Measurements from ENCODE around the gene PROKR1. TPM values are rescaled to one million over a fixed set of nuclear protein-coding genes. Genes with fewer than 3 reads are reported as not detected.

PROKR1 gene
- polyA plus RNA-seq, 2 of the 4 experiments (the other 2 are of a cell fraction) = not detected

DNA sequence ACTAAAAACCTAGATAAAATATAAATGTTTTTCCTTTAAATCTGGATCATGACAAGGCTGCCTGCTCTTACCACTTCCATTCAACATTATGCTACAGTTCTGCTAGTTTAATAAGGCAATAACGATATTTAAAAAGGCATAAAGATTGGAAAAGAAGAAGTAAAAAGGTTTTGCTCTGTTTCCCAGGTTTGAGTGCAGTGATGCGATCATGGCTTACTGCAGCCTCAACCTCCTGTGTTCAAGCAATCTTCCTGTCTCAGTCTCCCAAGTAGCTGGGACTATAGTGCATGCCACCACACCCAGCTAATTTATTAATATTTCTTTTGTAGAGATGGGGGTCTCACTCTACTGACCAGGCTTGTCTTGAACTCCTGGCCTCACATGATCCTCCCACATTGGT is 40.8 kb downstream of the PROKR1 start:
- 59% methylated on average over 2 of the region's 2 CpGs for WGBS (ENCODE audit: missing lambda C conversion rate)
- DNase-seq (ENCODE audit: low read depth in 1 of 2, low spot score in 1 of 2) = no peak
- TF ChIP-seq RCOR1 (IDR thresholded peaks at IDR 0.05; ENCODE audit: low read depth, low read length) (no peak), BHLHE40 (IDR thresholded peaks at IDR 0.05; ENCODE audit: low read depth, low read length) (no peak), EHF (CRISPR knock-in tag; IDR thresholded peaks at IDR 0.05) (no peak), RAD21 (conservative IDR thresholded peaks at IDR 0.05 in 1 of 2, IDR thresholded peaks at IDR 0.05 in 1 of 2) (no peak), NPAS2 (CRISPR knock-in tag; IDR thresholded peaks at IDR 0.05; ENCODE audit: borderline replicate concordance) (no peak), GATA3 (IDR thresholded peaks at IDR 0.05; ENCODE audit: borderline replicate concordance) (no peak), MAZ (IDR thresholded peaks at IDR 0.05; ENCODE audit: borderline replicate concordance, low read depth, low read length) (no peak), NR3C1 (IDR thresholded peaks at IDR 0.05) (no peak), CHD4 (IDR thresholded peaks at IDR 0.05; ENCODE audit: borderline replicate concordance) (no peak), CEBPB (IDR thresholded peaks at IDR 0.05) (no peak), NFE2L2 (conservative IDR thresholded peaks at IDR 0.05; ENCODE audit: low read length) (no peak), SMC3 (IDR thresholded peaks at IDR 0.05) (no peak), TP53 (CRISPR knock-in tag; IDR thresholded peaks at IDR 0.05) (no peak), RARB (CRISPR knock-in tag; IDR thresholded peaks at IDR 0.05) (no peak)
- TF ChIP-seq, protein P1, sequence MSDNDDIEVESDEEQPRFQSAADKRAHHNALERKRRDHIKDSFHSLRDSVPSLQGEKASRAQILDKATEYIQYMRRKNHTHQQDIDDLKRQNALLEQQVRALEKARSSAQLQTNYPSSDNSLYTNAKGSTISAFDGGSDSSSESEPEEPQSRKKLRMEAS (IDR thresholded peaks at IDR 0.05) = no peak
- TF ChIP-seq, protein P2, sequence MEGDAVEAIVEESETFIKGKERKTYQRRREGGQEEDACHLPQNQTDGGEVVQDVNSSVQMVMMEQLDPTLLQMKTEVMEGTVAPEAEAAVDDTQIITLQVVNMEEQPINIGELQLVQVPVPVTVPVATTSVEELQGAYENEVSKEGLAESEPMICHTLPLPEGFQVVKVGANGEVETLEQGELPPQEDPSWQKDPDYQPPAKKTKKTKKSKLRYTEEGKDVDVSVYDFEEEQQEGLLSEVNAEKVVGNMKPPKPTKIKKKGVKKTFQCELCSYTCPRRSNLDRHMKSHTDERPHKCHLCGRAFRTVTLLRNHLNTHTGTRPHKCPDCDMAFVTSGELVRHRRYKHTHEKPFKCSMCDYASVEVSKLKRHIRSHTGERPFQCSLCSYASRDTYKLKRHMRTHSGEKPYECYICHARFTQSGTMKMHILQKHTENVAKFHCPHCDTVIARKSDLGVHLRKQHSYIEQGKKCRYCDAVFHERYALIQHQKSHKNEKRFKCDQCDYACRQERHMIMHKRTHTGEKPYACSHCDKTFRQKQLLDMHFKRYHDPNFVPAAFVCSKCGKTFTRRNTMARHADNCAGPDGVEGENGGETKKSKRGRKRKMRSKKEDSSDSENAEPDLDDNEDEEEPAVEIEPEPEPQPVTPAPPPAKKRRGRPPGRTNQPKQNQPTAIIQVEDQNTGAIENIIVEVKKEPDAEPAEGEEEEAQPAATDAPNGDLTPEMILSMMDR (IDR thresholded peaks at IDR 0.05) = no peak
- TF ChIP-seq, protein P3, sequence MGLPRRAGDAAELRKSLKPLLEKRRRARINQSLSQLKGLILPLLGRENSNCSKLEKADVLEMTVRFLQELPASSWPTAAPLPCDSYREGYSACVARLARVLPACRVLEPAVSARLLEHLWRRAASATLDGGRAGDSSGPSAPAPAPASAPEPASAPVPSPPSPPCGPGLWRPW (IDR thresholded peaks at IDR 0.05) = no peak
- TF ChIP-seq, protein P4, sequence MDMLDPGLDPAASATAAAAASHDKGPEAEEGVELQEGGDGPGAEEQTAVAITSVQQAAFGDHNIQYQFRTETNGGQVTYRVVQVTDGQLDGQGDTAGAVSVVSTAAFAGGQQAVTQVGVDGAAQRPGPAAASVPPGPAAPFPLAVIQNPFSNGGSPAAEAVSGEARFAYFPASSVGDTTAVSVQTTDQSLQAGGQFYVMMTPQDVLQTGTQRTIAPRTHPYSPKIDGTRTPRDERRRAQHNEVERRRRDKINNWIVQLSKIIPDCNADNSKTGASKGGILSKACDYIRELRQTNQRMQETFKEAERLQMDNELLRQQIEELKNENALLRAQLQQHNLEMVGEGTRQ (IDR thresholded peaks at IDR 0.05) = no peak
- TF ChIP-seq, protein P5, sequence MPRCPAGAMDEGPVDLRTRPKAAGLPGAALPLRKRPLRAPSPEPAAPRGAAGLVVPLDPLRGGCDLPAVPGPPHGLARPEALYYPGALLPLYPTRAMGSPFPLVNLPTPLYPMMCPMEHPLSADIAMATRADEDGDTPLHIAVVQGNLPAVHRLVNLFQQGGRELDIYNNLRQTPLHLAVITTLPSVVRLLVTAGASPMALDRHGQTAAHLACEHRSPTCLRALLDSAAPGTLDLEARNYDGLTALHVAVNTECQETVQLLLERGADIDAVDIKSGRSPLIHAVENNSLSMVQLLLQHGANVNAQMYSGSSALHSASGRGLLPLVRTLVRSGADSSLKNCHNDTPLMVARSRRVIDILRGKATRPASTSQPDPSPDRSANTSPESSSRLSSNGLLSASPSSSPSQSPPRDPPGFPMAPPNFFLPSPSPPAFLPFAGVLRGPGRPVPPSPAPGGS (IDR thresholded peaks at IDR 0.05) = no peak
- H3K4me3 ChIP-seq = no peak overlapping the region
- no peaks in the 10 kb centered on the region for H3K4me1 ChIP-seq
- no peaks in the 10 kb centered on the region for H3K9me3 ChIP-seq
- H3K27ac ChIP-seq = no peak overlapping the region
- ATAC-seq = no peak
- POLR2A ChIA-PET = no interaction called here
- peak; percentile 18 for FAIRE-seq
- CTCF ChIA-PET = no interaction called here
- H3K4me2 ChIP-seq = no peak overlapping the region

DNA sequence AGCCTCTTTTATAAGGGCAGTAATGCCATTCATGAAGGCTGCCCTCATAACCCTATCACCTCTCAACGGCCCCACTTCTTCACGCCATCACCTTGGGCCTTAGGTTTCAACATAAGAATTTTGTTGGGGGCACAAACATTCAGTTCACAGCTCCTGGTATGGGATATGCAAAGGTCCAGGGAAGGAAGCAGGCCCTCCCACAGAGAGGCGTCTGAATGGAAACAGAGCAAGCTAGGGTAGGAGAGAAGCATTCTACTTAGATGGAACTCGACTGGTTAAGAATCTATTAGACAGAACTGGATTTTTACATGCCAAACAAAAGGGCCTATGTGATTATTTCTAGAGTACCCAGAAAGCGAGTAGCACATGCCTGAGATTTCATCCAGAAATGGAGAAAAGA is 42.8 kb downstream of the PROKR1 start:
- Histone ChIP-seq H3K4me3 (no peak overlapping the region), H3K4me2 (no peak overlapping the region), H3K4me1 (no peaks in the 10 kb centered on the region), H3K27ac (no peak overlapping the region), H3K9me3 (no peaks in the 10 kb centered on the region)
- no peak for ATAC-seq
- TF ChIP-seq MAZ (IDR thresholded peaks at IDR 0.05; ENCODE audit: borderline replicate concordance, low read depth, low read length) (no peak), NFE2L2 (conservative IDR thresholded peaks at IDR 0.05; ENCODE audit: low read length) (no peak), BHLHE40 (IDR thresholded peaks at IDR 0.05; ENCODE audit: low read depth, low read length) (no peak)
- TF ChIP-seq, protein P5 (IDR thresholded peaks at IDR 0.05) = no peak
- TF ChIP-seq, protein P6, sequence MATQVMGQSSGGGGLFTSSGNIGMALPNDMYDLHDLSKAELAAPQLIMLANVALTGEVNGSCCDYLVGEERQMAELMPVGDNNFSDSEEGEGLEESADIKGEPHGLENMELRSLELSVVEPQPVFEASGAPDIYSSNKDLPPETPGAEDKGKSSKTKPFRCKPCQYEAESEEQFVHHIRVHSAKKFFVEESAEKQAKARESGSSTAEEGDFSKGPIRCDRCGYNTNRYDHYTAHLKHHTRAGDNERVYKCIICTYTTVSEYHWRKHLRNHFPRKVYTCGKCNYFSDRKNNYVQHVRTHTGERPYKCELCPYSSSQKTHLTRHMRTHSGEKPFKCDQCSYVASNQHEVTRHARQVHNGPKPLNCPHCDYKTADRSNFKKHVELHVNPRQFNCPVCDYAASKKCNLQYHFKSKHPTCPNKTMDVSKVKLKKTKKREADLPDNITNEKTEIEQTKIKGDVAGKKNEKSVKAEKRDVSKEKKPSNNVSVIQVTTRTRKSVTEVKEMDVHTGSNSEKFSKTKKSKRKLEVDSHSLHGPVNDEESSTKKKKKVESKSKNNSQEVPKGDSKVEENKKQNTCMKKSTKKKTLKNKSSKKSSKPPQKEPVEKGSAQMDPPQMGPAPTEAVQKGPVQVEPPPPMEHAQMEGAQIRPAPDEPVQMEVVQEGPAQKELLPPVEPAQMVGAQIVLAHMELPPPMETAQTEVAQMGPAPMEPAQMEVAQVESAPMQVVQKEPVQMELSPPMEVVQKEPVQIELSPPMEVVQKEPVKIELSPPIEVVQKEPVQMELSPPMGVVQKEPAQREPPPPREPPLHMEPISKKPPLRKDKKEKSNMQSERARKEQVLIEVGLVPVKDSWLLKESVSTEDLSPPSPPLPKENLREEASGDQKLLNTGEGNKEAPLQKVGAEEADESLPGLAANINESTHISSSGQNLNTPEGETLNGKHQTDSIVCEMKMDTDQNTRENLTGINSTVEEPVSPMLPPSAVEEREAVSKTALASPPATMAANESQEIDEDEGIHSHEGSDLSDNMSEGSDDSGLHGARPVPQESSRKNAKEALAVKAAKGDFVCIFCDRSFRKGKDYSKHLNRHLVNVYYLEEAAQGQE (IDR thresholded peaks at IDR 0.05) = no peak
- TF ChIP-seq, protein P7, sequence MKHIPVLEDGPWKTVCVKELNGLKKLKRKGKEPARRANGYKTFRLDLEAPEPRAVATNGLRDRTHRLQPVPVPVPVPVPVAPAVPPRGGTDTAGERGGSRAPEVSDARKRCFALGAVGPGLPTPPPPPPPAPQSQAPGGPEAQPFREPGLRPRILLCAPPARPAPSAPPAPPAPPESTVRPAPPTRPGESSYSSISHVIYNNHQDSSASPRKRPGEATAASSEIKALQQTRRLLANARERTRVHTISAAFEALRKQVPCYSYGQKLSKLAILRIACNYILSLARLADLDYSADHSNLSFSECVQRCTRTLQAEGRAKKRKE (CRISPR knock-in tag; IDR thresholded peaks at IDR 0.05; ENCODE audit: low read depth) = no peak
- CTCF ChIA-PET = no interaction called here
- POLR2A ChIA-PET = no interaction called here
- 50% methylated on average over 5 of the region's 5 CpGs for WGBS (ENCODE audit: missing lambda C conversion rate)
- FAIRE-seq = no peak
- DNase-seq (ENCODE audit: low read depth in 1 of 2, low spot score in 1 of 2) = no peak
